ENCODE data around the gene HPS1. TPM values are rescaled to one million over a fixed set of nuclear protein-coding genes. Genes with fewer than 3 reads are reported as not detected.

The HPS1 gene
- total RNA-seq, 1 donor from 2014 or later, result 34.7 TPM

DNA sequence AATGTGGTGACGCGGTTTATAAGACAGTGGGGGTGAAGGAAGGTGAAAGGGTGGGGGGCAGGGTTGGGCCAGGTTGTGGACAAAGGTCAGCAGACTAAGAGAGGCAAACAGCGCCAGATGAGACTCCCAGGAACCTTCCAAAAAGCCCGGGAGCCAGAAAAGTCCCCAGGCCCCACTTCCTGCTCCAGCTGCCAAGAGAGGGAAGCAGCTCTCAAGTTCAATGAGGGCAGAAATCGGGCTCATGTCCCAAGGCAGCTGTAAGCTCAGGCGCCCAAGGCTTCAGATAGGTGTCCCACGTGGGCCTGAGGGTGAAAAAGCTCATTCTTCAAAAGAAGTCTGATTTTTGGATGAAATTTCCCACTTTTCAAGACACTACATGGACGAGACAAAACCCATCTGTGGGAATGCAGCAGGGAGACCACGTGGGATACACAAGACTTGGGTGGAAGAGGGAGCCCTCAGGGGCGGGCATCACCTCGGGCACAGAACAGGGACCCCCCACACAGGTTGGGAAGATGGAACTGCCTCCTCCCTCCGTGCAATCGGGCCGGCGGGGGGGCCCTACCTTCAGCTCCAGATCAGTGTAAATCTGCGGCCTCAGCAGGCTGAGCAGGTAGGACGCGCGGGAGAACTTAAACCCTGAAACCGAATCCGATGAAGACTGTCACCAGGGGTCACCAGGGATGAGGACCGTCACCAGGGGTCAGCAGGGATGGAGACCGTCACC, 39.6 kb downstream of the HPS1 start:
- H3K4me2 ChIP-seq (ENCODE audit: low read length), result no peak overlapping the region
- TF ChIP-seq, protein P1, sequence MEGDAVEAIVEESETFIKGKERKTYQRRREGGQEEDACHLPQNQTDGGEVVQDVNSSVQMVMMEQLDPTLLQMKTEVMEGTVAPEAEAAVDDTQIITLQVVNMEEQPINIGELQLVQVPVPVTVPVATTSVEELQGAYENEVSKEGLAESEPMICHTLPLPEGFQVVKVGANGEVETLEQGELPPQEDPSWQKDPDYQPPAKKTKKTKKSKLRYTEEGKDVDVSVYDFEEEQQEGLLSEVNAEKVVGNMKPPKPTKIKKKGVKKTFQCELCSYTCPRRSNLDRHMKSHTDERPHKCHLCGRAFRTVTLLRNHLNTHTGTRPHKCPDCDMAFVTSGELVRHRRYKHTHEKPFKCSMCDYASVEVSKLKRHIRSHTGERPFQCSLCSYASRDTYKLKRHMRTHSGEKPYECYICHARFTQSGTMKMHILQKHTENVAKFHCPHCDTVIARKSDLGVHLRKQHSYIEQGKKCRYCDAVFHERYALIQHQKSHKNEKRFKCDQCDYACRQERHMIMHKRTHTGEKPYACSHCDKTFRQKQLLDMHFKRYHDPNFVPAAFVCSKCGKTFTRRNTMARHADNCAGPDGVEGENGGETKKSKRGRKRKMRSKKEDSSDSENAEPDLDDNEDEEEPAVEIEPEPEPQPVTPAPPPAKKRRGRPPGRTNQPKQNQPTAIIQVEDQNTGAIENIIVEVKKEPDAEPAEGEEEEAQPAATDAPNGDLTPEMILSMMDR (IDR thresholded peaks at IDR 0.05; ENCODE audit: insufficient read depth, low read depth, low read length), result no peak
- no peak for TF ChIP-seq EZH2 (IDR thresholded peaks at IDR 0.05; ENCODE audit: insufficient read depth, low read length)
- no peaks in the 10 kb centered on the region for H4K20me1 ChIP-seq (ENCODE audit: insufficient read depth, low read length)
- no peaks in the 10 kb centered on the region for H3K27me3 ChIP-seq (ENCODE audit: insufficient read depth, low read length)
- H3K9me3 Mint-ChIP-seq (ENCODE audit: unreplicated experiment), result peaks cover 2% of the 10 kb centered on the region
- H3K9me3 ChIP-seq (ENCODE audit: insufficient read depth, low read depth, low read length), result no peaks in the 10 kb centered on the region
- H3K4me3 Mint-ChIP-seq (ENCODE audit: unreplicated experiment), result no peak overlapping the region
- H3K27ac Mint-ChIP-seq (ENCODE audit: unreplicated experiment), result no peak overlapping the region
- peaks cover 11% of the 10 kb centered on the region for H3K27me3 Mint-ChIP-seq (ENCODE audit: low read depth, unreplicated experiment)
- H3K79me2 ChIP-seq (ENCODE audit: insufficient read depth, low read length), result no peaks in the 10 kb centered on the region
- no peak overlapping the region for H3K4me3 ChIP-seq (ENCODE audit: insufficient read depth, low read depth, low read length)
- H3K9ac ChIP-seq (ENCODE audit: low read length), result no peak overlapping the region
- H3K36me3 ChIP-seq (ENCODE audit: insufficient read depth, low read length), result no peaks in the 10 kb centered on the region
- H3K4me1 Mint-ChIP-seq (ENCODE audit: low read depth, unreplicated experiment), result peaks cover 25% of the 10 kb centered on the region
- FAIRE-seq (no peak), DNase-seq (ENCODE audit: low read depth) (no peak)
- no peak overlapping the region for H2AFZ ChIP-seq (ENCODE audit: low read depth, low read length)
- H3K27ac ChIP-seq (ENCODE audit: low read depth, low read length), result no peak overlapping the region
- H3K36me3 Mint-ChIP-seq (ENCODE audit: low read depth, unreplicated experiment), result peaks cover 2% of the 10 kb centered on the region
- peaks cover 9% of the 10 kb centered on the region for H3K4me1 ChIP-seq (ENCODE audit: insufficient read depth, low read length)

DNA sequence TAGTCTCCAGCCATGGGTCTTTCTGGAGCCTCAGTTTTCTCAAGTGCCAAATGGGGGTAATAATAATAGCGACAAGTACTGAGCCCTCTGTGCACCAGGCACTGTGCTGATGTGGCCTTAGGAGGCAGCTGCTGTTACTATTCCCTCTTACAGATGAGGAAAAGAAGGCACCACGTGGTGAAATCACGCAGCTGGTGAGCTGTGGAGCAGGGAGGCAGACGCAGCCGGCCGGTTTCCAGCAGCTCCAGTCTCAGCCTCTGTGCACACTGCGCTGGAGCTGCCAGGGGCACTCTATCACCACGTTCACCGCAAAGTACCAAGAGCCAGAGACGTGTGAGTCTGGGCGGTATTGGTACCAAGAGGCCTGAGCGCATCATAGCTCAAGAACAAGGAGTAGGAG, 41.3 kb downstream of the HPS1 start:
- Histone ChIP-seq H3K79me2 (ENCODE audit: insufficient read depth, low read length) (no peaks in the 10 kb centered on the region), H3K9ac (ENCODE audit: low read length) (no peak overlapping the region), H3K36me3 (ENCODE audit: insufficient read depth, low read length) (no peaks in the 10 kb centered on the region), H3K4me2 (ENCODE audit: low read length) (no peak overlapping the region), H4K20me1 (ENCODE audit: insufficient read depth, low read length) (no peaks in the 10 kb centered on the region), H3K27ac (ENCODE audit: low read depth, low read length) (no peak overlapping the region), H3K9me3 (ENCODE audit: insufficient read depth, low read depth, low read length) (no peaks in the 10 kb centered on the region), H2AFZ (ENCODE audit: low read depth, low read length) (no peak overlapping the region), H3K27me3 (ENCODE audit: insufficient read depth, low read length) (no peaks in the 10 kb centered on the region), H3K4me1 (ENCODE audit: insufficient read depth, low read length) (peaks cover 9% of the 10 kb centered on the region), H3K4me3 (ENCODE audit: insufficient read depth, low read depth, low read length) (no peak overlapping the region)
- H3K9me3 Mint-ChIP-seq (ENCODE audit: unreplicated experiment), result peaks cover 2% of the 10 kb centered on the region
- H3K27ac Mint-ChIP-seq (ENCODE audit: unreplicated experiment), result no peak overlapping the region
- peaks cover 21% of the 10 kb centered on the region for H3K4me1 Mint-ChIP-seq (ENCODE audit: low read depth, unreplicated experiment)
- no peak for FAIRE-seq
- no peak for DNase-seq (ENCODE audit: low read depth)
- no peak overlapping the region for H3K4me3 Mint-ChIP-seq (ENCODE audit: unreplicated experiment)
- no peak for TF ChIP-seq EZH2 (IDR thresholded peaks at IDR 0.05; ENCODE audit: insufficient read depth, low read length)
- TF ChIP-seq, protein P1 (IDR thresholded peaks at IDR 0.05; ENCODE audit: insufficient read depth, low read depth, low read length), result no peak
- H3K27me3 Mint-ChIP-seq (ENCODE audit: low read depth, unreplicated experiment), result peaks cover 11% of the 10 kb centered on the region
- H3K36me3 Mint-ChIP-seq (ENCODE audit: low read depth, unreplicated experiment), result peaks cover 2% of the 10 kb centered on the region
